Nucleus accumbens (tissue), 56 donors: ENCODE results near the gene RIPK4.
A peak's percentile ranks its signal among the peaks of the same experiment; 100 is the strongest.
"Not testable (repeated sequence)": the region's sequence is repeated elsewhere in the genome, so short reads cannot be mapped to it uniquely, and the experiment has no call there.

ENCODE experiments used
- DNase-seq, 56 donors: peaks; one replicate each; lab custom pipeline; 2025; lab: John Stamatoyannopoulos, UW

Gene RIPK4

GRCh38 chr21:41796476-41797080, 29.7 kb upstream of the RIPK4 start:
- DNase-seq, result no peak

GRCh38 chr21:41795726-41796125, 28.9 kb upstream of the RIPK4 start:
- no peak for DNase-seq

DNA sequence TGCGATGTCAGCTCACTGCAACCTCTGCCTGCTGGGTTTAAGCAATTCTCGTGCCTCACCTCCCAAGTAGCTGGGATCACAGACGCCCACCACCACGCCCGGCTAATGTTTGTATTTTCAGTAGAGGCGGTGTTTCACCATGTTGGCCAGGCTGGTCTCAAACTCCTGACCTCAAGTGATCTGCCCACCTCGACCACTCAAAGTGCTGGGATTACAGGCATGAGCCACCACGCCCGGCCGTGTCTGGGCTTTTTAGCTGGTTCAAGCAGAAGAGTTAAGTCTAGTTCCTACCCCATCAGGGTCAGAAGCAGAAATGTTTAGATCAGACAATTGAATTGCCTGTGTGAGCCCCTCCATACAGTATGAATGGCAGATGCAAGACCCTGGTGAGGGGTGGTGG, 27.7 kb upstream of the RIPK4 start:
- no peak for DNase-seq

DNA sequence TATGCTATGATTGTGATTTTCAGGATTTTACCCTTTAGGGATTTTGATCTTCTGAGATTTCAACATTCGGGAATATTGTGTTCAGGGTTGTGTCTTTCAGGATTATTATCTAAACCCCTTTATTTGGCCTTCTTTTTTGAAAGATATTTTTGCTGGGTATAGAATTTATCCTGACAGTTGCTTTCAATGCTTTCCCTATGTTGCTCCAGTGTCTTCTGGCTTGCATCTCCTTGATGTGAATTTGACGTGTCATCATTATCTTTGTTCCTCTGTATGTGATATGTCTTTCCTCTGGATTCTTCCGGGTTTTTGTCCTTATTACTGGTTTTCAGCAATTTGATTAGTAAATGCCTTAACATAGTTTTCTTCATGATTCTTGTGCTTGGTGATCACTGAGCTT, 25.9 kb upstream of the RIPK4 start:
- no peak for DNase-seq

- no peak for DNase-seq
Measured at GRCh38 chr21:41786509-41786987, 19.7 kb upstream of the RIPK4 start.

GRCh38 chr21:41785262-41785661, 18.4 kb upstream of the RIPK4 start:
- DNase-seq, result not testable (repeated sequence)

- DNase-seq, result no peak
Measured at GRCh38 chr21:41784456-41785102, 17.7 kb upstream of the RIPK4 start.

DNA sequence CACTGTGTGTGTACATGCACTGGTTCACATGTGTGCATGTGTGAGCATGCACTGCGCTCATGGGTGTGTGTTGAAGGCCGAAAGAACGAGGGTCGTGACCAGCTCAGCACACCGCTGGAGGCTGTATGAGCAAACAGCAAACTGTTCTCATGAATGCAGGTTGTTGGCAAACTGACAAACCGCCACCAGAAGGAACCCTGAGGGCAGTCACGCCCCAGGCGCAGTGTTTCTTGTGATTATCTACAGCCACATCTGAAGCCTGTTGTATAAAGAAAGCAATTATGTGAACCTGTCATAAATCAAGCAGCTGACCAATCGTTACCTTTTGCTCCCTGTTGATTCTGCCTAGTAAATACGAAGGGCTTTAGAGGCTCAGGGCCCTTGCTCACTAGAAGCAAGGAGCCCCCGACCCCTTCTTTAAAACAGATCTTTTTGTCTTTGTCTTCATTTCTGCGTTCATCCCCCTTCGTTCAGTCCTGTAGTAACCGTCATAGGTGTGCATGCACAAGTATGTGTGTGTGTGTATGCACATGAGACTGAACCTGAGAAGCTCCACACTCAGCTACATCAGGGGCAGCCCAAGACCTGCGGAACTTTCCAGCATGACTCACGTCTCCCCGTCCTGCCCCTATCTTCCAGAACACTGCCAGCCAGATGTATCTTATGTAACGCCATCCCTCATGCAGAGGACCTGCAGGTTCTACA, 16.8 kb upstream of the RIPK4 start:
- DNase-seq, result no peak

DNA sequence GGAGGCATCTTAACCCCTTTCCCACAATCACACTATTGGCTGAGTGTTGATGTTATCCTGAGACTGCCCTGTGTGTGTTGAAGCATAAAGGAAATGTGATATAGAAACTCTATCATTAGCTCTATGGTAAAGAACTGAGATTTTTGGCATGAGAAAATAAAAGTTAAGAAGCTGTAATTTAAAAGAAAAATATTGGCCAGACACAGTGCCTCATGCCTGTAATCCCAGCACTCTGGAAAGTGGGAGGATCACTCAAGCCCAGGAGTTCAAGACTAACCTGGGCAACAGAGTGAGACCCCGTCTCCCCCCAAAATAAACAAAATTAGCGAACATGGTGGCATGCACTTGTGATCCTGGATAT, 14.2 kb upstream of the RIPK4 start:
- no peak for DNase-seq

DNA sequence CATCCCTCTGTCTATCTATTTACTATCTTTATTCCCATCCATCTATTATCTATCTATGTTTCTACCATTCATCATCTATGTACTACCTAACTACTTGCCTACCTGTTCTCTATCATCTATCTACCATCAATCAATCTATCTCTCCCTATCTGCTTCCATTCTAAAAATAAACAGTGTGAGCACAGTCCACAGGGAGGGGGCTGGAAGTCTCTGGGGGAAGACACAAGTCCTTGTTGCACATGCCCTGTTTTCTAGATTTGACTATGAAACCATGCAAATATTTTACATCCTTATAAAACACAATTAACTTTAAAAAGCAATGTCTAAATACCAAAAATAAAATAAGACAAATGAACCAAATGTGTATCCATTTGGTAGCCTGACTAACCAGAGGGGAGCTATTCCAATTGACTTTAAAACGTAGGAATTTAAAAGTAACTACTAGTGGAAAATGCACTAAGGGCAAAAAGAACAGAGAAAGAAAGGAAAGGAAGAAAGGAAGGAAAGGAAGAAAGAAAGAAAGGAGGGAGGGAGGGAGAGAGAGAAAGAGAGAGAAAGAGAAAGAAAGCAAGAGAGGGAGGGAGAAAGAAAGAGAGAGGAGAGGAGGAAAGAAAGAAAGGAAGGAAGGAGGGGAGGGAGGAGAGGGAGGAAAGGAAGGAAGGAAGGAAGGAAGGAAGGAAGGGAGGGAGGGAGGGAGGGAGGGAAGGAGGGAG, 13.6 kb upstream of the RIPK4 start:
- DNase-seq, result no peak

GRCh38 chr21:41779659-41780058, 12.8 kb upstream of the RIPK4 start:
- no peak for DNase-seq

DNA sequence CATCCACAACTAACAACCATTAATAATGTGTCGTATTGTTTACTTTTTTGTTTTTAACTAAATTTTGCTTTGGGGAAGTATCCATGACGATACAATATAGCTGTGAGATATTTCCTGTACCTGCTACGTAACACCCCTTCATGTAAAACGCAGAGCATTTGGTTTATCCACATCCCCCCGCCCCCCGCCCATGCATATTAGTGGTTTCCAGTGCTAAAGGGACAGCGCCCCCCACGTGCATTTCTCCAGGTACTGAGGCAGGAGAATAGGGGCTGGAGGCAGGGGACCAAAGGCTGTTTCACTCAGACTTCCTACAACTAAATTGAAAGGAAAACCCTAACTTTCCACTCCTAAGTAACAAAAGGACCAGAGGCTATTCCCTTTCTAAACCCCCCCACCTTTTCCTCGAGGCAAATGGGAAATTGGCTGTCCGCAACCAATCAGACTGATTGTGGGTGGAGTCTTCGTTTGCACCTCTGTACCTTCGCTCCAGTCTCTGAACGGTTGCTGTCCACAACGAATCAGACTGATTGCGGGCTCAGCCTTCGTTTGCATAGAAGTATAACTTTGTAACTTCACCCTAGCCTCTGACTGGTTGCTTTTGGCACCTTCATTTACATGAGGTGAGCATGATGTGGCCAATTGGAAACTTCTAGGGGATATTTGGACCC, 12.2 kb upstream of the RIPK4 start:
- DNase-seq, result no peak

DNA sequence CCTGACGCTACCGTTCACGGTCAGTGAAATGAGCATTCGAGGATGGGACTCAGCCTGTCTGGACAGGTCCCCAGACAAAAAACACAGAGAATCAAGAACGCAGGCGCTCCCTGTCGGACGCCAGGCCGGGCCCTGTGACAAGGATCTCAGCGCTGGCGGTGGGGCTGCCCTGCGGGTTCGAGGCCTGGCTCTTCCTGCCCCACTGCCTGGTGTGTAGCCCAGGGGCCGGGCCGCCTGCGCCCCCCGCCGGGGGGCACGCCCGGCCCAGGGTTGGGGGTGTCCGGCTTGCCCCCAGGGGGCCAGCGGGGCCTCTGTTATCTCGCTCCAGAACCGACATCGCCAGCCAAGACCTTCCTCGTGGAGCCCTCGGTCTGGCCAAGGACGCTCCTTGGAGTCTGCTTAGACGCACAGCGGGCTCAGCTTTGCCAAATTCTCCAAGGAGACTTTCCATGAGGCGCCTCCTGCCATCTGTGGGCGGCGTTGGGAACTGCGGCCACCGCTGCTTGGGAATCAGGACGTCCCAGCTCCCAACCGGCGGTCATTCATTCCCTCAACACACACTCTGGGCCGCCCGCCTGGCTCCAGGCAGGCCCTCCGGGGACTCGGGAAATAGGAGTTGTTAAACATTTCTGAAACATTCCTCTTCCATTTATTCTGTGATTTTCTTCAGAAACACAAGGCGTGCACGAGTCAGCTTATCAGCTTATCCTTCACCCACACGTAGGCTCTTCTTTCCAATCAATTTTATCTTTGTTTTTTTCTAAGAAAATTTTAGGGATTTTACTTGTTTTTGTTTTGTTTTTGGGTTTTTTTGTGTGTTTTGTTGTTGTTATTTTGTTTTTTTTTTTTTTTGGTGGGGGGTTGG, 11.3 kb upstream of the RIPK4 start:
- peak in 50 of 56 donors; percentile 5 to 82 (median 46) for DNase-seq

DNA sequence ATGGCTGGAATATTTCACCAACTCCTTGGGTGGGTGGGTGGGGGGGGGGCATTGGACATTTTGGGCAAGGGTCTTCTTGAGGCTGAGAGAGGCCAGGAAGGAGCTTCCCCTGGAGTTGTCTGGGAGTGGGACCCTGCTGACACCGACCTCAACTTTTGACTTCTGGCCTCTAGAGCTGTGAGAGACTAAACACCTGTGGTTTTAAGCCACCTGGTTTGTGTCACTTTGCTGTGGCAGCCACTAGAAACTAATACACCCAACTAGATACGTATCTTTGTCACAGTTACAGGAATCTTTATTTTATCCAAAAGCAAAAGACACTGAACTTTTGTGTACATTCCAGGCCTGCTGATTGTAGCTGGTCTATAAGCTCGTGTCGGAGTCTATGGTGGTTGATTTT, 9.9 kb upstream of the RIPK4 start:
- no peak for DNase-seq

DNA sequence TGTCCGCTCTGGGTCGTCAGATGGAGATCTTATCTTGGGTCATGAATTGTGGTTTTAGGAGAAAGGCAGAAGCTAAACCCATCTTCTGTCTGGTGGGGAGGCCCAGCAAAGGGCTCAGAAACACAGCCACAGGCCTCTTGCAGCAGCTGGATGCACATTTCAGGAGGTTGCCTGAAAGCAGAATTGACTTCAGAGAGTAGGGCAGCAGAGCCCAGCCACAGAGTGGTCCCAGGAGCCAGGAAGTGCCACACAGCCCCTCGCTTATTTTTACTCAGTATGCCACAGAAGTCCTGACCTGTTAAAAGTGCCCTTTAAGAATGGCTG, 8.3 kb upstream of the RIPK4 start:
- DNase-seq, result no peak

DNA sequence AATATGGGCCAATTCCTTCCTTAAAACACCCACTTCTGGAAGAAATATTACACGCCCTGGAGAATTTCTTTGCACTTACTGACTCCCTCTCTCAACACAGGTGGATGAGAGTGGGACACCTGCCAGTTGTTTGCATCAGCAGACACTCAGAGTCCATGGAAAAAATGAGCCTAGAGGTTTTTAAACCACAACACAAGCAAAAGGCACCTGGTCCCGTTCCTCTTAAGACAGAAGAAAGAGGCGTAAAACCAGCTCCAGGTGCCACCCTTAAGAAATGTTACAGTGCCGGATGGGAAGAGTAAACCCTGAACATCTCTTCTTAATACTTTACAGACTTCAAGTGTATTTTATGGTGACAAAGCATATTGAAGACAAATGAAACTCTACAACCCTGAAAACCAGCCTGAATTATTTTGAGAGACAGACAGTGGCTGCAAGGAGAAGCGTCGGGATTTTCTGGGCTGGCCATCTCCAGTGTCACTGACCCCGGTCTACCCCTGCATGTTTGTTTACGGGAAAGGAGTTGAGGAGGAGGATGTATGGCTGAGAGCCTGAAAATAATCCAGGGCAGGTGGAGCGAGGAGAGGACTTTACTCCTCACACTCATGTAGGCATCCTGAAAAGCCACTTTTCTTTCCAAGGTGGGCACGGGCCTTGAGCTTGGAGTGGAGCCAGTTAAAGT, 7.8 kb upstream of the RIPK4 start:
- DNase-seq, result no peak

DNA sequence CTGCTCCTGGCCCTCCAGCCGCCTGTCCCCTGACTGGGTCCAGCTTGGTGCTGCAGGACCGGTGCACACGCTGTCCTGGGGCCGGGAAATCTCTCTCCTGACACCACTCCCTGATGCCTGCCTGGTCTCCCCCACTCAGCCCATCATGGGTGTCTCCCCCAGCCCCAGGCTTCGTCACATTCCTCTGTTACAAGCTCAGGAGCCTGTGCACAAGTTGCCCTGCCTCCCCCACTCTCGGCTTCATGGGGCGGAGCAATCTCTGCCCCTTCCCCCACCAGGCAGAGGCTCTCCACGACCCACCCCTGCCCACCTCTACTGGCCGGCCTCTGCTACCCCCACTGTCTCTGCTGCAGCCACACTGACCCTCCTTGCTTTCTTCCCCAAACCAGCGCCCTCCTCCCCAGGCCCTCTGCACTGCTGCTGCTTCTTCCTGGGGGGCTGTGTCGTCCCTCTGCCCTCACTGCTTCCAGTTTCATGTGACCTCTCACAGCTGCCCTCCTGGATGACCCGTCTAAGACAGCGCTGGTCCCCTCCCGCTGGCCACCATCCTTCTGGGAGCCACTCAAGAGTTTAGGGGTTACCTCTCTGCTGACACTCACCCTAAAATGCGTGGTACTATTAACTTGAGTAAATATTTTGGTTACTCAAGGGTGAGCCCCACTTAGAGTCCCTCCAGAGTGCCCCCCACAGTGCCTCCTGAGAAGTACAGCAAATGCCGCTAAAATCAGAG, 5.7 kb upstream of the RIPK4 start:
- DNase-seq, result no peak

GRCh38 chr21:41771625-41771945, 4.7 kb upstream of the RIPK4 start:
- no peak for DNase-seq
